GM13977 (cell line): ENCODE results near the gene TMEM131L.
"Not testable (repeated sequence)": the region's sequence is repeated elsewhere in the genome, so short reads cannot be mapped to it uniquely, and the experiment has no call there.

ENCODE experiments used
- DNase-seq: peaks from one replicate; pipeline ENCODE4 v3.0.0; 2012; ENCODE audit warnings: low spot score
- CTCF ChIP-seq: IDR thresholded peaks from 2 replicates; pipeline ENCODE4 v1.5.1; 2012; ENCODE audit warnings: mild to moderate bottlenecking, control low read depth; ENCODE audit not compliant: insufficient read depth; ENCODE audit errors: extremely low read depth, missing control alignments
- in situ Hi-C: fragments of 300-500 bp; cut with MboI; formaldehyde crosslinking; loops from one replicate; pipeline ENCODE4 v1.12.0; 2022; ENCODE audit warnings: low sequenced_read_pairs, low pct_unique_long_range_greater_than_20kb, mixed read lengths, inconsistent platforms; ENCODE audit not compliant: unreplicated experiment

Gene TMEM131L

DNA sequence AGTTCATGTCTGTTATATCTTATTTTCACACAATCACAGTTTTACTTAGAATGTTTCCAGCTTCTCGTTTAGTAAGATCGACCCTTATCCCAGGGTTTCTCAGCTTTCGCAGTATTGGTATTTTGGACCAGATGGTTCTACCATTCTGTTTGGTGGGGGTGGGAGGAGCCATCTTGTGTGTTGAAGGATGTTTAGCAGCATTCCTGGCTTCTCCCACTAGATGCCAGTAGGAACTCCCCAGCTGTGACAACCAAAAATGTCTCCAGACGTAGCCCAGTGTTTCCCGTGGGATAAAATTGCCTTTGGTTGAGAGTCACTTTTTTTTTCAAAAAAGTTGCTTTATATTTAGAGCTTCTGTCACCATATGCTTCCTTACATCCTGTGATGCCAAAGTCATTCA is 127.0 kb downstream of the TMEM131L start:
- no peak for TF ChIP-seq CTCF
- in situ Hi-C loops = no loop called here

DNA sequence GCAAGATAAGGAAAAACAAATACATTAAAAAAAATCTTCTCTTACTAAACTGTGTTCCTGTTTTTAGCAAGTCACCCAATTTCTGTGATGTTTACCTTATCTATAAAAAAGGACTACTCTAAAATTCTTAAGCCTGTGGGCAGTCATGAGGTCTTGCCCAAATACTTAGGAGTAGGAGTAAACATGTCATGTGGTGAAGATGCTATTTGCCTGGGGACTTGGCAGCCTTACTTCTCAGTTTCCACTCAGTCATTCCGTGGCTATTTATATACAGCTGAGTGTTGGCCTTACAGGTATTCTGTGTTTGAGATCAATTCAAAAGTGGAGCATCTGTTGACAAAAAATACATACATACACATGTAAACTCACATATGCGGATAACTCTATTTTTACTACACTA is 128.1 kb downstream of the TMEM131L start:
- TF ChIP-seq CTCF = no peak
- in situ Hi-C loops = no loop called here
- no peak for DNase-seq

More for the DNA sequence above, 127.0 kb downstream of the TMEM131L start:
- DNase-seq = no peak

DNA sequence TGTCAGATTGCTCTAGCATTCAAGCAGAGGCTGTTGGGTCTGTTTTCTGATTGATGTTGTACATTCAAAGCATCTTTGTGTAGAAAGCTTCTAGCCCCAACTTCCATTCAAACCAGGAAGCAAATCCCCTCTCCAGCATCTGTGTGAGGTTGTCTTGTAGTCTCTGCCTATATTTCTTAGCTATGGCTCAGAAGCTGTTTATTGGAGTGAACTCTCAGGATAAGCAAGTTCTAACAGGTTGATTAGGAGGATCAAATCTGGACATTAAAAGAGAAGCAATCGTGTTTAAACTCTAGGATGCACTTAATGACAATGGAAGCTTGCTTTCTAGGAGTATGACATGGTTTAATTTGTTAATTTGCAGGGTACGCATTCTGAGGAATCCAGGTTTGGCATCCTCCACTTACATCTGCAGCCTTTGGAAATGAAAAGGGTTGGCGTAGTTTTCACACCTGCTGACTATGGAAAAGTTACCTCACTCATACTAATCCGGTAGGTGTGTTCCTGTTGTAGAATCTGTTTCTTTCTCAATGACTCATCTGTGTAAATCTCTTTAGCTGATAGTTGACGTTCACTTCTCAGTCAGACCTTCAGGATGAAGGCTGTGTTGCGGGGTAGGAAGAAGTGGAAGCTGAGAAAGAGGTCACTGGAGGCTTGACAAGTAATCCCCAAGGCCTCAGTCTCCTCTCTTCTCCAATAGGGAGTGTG is 129.9 kb downstream of the TMEM131L start:
- no peak for DNase-seq
- in situ Hi-C loops = no loop called here

GRCh38 chr4:153602758-153603157 is 136.6 kb downstream of the TMEM131L start:
- no peak for TF ChIP-seq CTCF
- in situ Hi-C loops = no loop called here
- DNase-seq = no peak

More for the DNA sequence above, 129.9 kb downstream of the TMEM131L start:
- no peak for TF ChIP-seq CTCF

DNA sequence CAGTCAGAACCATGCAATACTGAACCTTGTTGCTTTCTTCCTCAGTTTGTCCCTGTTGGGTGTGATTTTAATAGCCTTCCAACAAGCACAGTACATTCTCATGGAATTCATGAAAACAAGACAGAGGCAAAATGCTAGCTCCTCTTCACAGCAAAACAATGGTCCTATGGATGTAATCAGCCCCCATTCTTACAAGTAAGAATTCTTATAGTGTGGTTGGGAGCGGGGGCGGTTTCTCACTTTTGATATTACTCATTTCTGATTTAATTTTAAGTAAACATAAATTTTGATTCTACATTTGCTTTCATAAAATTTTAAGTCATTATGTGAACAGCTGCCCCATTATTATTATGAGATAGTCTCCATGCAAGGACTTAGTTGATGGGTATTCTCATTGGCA is 137.1 kb downstream of the TMEM131L start:
- in situ Hi-C loops = no loop called here
- no peak for DNase-seq
- TF ChIP-seq CTCF = no peak

DNA sequence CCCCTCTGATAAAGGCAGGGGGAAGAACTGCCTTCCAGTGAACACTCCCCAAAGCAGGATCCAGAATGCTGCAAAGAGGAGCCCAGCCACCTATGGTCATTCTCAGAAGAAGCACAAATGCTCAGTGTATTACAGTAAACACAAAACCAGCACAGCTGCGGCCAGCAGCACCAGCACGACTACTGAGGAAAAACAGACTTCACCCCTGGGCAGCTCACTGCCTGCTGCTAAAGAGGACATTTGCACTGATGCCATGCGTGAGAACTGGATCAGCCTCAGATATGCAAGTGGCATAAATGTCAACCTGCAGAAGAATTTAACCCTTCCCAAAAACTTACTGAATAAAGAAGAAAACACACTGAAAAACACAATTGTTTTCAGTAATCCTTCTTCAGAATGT is 137.7 kb downstream of the TMEM131L start:
- in situ Hi-C loops = no loop called here
- DNase-seq = no peak
- no peak for TF ChIP-seq CTCF

DNA sequence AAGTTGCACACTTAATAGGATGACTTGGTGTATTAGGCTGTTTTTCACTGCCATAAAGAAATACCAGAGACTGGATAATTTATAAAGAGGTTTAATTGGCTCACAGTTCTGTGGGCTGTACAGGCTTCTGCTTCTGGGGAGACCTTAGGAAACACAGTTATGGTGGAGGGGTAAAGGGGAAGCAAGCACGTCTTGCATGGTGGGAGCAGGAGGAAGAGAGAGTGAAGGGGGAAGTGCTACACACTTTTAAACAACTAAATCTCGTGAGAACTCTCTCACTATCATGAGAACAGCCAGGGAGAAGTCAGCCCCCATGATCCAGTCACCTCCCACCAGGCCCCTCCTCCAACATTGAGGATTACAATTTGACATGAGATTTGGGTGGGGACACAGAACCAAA is 142.9 kb downstream of the TMEM131L start:
- in situ Hi-C loops, DNase-seq: not testable (repeated sequence)
